ENCODE data around the gene PPP3CA.

- TF ChIP-seq CTCF (IDR thresholded peaks at IDR 0.05) (no peak), POLR2A (IDR thresholded peaks at IDR 0.05) (no peak)
These were observed 279.9 kb downstream of the PPP3CA start for GRCh38 chr4:101067383-101067782.

Data from breast epithelium (tissue), 3 donors.